GM21423 (cell line): ENCODE measurements around the gene KLK5.

Experiments
- ATAC-seq: cut with Tn5 transposase; IDR thresholded peaks from one replicate; pipeline ENCODE4 v1.9.1; 2021; ENCODE audit warnings: mild to moderate bottlenecking, moderate library complexity; ENCODE audit not compliant: unreplicated experiment

KLK5 gene

GRCh38 chr19:50894478-50895356 is 58.1 kb downstream of the KLK5 start:
- no peak for ATAC-seq
